HG02623 (cell line): ENCODE data around the gene GALNS.
"Not testable (repeated sequence)": the region's sequence is repeated elsewhere in the genome, so short reads cannot be mapped to it uniquely, and the experiment has no call there.

Source experiments
- ATAC-seq: cut with Tn5 transposase; IDR thresholded peaks from one replicate; pipeline ENCODE4 v1.9.1; 2021; ENCODE audit warnings: moderate library complexity; ENCODE audit not compliant: unreplicated experiment

GALNS gene

DNA sequence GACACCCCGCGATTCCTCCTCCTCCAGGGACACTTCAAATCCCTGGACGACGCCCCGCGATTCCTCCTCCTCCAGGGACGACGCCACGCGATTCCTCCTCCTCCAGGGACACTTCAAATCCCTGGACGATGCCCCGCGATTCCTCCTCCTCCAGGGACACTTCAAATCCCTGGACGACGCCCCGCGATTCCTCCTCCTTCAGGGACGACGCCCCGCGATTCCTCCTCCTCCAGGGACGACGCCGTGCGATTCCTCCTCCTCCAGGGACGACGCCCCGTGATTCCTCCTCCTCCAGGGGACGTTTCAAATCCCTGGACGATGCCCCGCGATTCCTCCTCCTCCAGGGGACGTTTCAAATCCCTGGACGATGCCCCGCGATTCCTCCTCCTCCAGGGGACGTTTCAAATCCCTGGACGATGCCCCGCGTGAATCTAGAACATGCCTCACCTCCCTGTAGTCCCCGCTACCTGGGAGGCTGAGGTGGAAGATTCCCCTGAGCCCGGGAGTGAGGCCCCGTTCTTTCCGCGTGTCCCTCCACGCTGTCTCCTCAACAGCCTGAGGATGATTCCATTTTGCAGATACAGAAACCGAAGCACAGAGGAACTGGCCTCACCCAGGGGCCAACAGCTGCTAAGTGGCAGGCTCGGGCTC, 33.1 kb upstream of the GALNS start:
- not testable (repeated sequence) for ATAC-seq

DNA sequence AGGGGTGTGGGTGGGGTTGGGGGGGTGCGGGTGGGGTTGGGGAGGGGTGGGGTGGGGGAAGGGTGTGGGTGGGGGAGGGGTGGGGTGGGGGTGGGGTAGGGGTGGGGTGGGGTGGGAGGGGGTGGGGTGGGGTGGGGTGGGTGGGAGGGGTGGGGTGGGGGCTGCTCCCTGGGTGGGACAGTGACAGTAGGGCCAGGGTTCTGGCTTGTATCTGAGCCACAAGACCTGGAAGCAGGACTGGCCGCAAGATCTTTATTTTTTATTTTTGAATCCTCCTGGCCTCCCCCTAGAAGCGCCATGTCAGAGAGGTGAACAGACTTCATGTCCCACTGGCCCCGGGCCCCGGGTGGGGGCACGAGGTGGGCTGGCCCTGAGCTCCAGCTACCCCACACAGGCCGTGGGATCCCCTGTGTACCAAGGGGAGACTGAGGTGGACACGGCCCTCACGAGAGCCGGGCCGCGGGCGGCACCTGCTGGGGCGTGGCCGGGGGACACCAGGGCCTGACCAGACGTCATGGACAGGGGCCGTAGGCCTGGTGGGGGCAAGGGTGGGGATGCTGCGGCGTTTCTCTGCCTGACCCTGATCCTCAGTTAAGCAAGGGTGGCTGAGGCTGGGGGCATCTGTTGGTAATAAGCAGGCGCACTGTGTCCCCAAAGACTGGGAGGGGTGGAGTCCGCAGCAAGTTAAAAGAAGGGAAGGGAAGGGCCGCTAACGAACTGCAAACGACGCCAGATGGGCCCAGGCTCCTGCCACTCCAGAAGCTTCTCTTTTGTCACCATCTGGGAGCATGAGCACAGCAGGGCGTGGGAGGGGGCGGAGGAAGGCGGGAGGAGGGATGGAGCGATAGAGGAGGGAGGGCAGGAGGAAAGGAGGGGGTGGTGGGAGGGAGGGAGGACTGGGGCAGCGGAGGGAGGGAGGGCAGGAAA, 32.0 kb upstream of the GALNS start:
- no peak for ATAC-seq

DNA sequence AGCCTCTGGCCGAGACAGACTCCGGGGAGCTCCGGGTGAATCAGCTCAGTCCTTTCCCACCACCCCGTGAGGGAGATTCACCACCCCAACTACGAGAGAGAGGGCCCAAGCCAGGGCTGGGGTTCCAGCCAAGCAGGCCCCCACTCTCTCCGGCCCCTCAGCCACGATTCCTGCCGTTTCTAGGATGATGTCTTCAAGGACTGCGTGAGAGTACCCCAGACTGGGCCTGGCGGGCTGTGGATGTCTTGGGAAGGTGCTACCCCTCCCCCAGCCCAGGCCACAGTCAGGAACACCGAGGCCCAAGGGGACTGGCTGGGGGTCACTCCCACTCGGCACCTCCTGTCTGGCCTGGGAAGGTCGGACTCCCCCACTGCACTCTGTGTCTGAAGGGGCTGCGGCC, 31.3 kb upstream of the GALNS start:
- ATAC-seq: no peak

DNA sequence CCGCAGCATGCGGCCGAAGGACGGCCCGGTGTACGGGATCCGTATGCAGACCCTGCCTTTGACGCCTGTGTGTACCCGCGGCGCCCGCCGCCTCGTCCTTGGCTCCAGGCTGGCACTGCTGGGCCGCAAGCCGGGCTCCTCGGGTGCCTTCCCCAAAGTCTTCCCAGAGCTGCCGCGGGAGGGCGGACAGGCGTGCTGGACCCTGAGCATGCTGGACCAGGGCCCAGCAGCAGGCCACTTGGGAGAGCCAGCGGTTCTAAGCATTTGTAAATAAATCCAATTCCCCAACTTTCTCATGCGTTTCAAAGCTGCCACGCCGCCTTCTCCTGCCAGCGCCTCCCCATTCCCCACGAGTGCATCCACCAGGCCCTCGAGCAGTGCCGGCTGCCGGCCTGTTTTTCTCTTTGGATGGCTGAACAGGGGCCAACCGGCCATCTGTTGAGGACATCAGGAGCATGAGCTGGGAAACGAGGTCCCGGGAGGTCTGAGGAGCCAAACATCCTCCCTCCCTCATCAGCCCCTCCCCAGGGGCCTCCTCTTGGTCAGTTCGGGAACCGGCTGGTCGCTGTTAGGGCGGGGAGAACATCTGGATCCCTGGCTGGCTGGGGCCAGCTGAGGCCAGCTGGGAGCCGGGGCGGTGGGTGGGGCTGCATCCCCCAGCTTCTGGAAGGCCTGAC, 30.2 kb upstream of the GALNS start:
- no peak for ATAC-seq

DNA sequence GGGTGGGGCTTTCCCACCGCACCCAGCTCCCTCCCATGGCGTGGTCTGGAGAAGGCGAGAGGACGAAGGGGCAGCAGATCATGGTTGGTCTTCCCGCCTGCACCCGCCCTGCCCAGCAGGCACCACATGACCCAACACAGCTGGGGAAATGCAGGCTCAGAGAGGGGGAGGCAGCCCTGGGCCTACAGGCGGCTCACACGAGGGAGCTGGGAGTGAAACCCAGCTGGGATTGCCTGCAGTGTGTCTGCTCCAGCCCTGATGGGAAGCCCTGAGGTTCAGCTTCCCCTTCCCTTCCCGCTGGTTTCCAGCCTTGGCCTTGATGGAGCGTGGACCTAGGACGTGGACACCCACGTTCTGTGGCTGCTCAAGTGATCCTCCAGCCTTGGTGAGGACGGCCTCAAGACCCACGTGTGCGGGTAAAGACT, 29.7 kb upstream of the GALNS start:
- ATAC-seq: no peak

DNA sequence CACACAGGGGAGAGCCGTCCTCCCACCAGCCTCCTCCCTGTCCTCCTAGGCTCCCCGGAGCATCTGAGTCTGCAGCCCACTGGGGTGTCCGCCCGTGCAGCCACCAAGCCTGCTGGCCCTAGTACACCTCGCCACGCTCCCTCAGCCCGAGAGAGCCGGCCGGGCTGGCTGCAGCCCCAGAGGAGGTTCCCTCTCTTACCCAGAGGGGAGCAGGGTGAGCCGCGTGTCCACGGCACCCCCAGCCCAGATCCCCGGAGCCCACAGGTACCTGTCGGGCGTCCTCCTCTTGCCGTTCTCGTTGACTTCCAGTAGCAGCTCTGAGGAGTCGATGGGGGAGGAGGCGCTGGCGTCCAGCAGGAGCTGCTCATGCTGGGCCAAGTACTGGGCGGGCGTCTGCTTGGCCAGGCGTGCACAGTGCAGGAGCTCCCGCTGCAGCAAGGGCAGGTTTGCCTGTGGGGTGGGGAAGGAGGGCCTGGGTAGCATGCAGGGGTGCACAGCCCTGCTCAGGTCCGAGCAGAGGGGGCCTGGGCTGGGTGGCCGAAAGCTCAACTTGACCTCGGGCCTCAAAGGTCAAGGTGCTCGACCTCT, 29.0 kb upstream of the GALNS start:
- ATAC-seq: no peak

DNA sequence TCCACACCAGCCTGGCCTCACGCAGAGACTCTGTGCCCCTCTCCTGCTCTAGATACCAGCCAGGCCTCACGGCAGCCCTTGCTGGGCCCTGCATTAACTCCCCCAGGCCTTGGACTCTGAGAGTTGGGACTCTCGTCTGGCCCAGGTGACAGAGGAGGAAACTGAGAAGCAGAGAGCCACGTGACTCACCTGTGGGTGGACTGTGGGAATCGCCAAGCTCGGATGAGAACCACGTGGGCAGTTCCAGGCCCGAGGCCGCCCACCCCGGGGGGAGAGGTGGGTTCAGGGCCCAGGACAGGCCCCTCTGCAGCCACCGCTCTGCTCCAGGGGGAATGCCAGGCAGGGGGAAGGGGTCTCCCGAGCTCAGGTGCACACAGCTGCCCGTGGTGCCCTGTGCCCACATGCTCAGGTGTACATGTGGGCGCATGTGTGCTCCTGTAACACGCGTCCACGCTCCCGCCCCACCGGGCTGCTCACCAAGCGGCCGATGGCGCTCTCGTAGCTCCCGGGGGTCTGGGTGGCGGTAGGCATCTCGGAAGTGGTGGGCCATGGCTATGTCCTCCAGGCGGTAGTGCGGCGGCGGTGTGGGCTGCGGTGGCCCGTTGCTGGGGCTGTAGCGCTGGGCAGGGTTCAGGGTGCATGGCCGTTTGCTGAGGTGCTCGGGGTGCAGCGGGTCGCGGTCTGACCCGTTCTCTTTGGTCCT, 28.0 kb upstream of the GALNS start:
- no peak for ATAC-seq

DNA sequence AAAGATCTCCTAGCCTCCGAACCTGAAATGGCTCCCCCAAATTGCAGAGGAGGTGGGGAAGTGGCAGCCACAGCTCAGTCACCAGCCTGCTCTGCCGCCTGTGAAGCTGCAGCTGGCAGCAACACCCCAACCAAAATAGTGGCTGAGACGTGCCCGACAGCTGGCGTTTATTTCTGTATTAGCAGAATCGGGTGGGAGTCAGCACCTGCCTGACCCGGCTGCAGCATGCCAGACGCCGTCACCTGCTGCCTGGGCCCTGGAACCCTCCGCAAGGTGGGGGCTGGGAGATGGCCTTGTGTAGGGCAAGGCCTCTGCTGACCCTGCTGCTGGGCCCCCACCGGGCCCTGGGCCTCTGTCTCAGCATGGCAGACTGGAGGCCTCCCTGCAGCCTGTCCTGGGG, 27.2 kb upstream of the GALNS start:
- no peak for ATAC-seq

DNA sequence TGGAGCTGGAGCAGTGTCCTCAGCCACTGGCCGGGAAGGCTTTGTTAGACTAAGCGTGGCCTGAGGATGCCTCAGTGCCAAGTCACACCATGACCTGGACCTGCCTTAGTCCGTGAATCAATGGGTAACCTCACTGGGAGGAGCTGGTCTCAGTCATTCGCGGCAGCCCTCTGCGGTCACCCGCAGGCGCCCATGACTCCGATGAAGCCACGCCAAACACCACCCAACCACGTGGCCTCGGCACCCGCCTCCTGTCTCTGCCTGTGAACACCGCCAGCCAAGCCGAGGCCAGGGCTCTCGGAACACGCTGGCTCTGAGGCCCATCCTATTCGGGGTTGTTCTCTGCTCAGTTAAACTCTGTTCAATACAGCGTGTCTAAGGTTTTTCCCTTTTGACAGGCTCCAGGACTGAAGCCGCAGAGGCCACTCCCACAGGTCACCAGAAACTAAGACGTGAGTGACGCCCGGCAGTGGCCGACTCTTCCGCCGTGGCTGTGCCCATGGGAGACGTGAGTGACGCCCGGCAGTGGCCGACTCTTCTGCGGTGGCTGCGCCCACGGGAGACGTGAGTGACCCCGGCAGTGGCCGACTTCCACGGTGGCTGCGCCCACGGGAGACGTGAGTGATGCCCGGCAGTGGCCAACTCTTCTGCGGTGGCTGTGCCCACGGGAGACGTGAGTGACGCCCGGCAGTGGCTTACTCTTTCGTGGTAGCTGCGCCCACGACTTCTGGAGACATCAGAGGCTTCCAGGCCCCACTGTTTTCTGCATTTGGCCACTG, 26.6 kb upstream of the GALNS start:
- ATAC-seq: no peak

DNA sequence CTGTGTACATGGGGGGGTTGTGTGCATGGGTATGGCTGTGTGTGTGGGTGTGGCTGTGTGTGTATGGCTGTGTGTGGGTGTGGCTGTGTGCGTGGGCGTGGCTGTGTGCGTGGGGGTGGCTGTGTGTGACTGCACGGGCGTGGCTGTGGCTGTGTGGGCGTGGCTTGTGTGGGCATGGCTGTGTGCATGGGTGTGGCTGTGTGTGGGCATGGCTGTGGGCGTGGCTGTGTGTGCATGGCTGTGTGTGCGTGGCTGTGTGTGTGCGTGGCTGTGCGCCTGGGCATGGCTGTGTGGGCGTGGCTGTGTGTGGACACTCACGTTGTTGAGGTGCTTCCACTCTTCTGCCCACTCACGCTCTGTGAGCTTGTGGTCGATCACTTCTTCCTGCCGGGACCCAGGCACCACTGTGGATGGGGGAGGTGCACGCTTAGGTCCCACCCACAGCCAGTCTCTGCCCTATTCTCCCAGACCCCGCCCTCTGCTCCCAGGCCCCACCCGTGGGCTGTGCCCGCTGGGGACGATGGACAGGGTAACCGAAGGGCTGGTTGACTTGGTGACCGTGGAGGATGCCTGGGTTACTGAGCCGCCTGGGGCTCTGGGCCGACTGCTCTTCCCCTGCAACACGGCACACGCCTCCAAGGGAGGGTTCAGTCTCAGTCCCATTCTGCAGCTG, 25.7 kb upstream of the GALNS start:
- no peak for ATAC-seq

DNA sequence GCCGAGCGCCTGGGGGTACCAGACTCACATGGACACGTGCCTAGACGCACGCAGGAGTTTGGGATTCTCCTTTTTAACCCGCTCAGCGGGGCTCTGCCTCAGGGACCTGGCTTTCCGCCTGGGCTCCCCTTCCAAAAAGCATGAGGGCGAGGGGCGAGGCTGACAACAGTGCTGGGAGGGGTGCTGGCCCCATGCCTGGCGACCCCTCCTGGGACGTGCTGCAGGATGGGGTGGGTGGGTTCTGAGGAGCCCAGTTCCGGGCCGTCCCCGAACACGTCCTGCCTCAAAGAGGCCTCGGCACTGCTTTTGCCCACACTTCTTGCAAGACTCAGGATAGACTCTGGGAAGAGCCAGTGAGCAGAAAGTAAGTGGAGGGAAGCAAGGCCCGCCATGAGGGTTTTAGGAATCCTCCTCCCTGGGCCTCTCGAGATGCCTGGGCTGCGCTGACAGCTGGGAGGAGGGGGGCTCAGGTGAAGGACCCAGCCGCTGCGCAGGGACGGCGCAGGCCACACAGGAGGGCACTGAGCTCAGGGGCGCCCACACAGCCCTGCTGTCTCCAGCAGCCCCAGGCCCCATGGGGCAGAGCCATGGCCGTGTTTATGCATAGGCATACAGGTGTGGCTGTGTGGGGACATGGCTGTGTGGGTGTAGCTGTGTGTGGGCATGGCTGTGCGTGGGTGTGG, 25.1 kb upstream of the GALNS start:
- no peak for ATAC-seq

DNA sequence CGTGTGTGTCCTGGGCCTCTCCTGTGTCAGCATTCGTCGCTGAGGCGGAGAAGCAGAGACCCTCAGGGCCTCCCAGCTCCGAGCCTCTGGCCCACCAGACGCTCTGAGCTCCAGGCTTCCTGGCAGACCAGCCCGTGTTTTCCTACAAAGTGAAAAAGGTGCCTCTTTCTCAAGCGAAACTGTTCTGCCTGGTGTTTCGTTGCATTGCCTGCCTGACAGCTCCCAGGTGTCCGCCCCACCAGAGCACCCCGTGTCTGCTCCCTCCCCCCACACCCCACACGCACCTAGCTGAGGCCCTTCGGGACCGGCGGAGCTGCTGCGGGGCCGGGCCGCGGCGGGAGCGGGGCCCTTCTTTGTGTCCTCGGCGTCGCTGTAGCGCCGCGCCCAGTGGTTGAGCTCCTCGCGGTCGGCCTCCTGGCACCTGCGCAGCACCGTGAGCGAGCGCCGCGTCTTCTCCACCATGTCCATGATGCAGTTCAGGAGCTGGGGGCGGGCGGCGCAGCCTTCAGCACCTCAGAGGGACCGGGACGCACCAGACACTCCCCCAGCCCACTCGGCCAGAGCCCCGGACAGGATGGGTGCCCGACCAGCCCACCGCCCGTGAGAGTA, 24.4 kb upstream of the GALNS start:
- ATAC-seq: no peak

DNA sequence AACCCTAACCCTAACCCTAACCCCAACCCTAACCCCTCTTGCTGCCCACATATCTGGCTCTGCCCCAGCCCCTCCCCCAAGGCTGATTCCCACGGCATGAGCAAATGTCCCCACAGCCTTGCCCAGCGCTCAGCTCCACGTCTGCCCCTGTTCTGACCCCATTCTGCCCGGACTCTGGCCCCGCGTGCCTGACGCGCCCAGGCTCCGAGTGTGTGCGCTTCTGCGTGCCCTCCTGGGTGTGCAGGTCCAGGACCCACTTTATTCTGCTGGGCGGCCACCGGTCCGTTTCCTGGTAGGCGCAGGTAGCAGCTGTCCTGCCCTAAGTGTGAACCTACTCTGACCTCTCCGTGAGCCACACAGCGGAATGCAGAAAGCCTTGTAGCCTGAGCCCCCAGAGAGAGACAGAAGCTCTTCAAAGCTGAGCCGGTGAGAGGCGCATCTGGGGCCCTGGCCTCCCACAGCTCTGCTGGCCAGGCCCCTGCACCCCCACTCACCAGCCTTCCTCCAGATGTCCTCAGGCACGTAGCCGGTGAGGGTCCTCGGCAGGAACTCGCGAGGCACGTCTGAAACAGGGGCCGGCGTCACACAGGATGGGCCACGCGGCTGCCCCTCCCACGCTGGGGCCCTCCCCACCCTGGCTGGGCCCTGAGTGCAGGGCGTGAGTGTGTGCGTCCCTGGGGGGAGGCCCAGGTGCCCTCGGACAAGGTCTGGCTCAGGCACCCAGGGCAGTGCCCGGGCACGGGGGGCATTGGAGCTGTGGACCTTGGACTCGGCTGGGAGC, 23.7 kb upstream of the GALNS start:
- no peak for ATAC-seq

DNA sequence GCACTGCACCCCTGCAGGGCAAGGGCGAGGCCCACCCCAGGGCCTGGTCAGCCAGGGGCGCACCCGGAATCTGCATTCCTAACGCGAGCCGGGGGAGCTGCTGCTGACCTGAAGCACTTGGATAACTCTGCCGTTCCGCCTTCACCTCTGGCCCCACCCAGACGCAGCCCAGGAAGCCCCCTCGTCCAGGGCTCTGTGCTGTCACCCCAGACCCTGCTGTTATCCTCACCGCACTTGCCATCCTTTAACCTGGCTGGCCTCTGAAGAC, 23.0 kb upstream of the GALNS start:
- ATAC-seq: no peak

DNA sequence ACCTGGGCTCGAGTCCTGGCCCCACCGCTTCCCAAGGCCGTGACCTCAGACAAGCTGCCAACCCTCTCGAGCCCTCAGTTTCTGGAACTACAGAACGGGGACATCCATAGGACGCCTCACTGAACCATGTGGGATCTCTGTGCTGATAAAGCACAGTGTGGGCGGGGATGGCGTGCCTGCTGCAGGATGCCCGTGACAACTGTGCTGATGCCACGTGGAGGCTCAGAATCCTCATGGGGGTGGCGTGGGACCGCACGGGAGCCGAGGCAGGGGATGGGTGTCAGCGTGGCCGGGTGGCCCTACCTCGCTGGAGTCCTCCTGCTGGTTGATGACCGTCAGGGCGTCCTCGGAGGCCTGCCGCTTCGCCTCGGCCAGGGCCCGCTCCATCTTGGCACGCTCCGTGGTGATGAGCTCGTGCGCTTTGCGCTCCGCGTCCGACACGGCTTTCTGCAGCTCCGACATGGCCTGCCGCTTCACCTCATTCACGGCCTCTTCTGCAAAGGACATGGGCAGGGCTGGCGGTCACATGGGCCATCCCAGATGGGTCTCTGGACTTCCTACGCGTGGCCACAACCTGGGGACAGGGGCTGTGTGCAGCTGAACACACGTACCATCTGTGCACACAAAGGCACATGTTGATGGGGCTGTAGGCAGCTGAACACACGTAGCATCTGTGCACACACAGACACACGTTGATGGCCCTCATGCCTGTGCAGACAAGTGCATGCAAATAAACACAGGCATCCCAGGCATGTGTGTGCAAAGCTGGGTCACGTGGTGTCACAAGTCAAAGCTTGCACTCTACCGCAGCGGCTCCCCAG, 22.4 kb upstream of the GALNS start:
- no peak for ATAC-seq

DNA sequence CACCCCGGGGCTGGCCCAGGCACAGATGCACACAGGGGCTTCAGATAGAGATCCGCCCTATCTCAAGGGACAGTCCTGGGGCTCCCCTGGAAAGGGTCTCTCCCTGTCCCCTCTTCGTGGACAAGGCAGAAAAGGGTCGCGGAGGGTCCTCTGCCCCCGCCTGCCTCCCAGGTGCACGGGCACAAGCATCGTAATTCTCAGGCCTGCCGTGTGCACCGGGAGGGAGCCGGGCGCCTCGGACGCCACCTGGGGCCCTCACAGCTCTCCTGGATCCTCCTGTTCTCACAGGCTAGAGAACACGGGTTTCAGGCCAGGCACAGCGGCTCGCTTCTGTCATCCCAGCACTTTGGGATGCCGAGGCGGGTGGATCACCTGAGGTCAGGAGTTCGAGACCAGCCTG, 21.6 kb upstream of the GALNS start:
- ATAC-seq: no peak
